ENCODE data around the gene MIA3. TPM values are rescaled to one million over a fixed set of nuclear protein-coding genes. Genes with fewer than 3 reads are reported as not detected.

MIA3 gene
- total and polyA plus RNA-seq, 8 donors, result 26.9 to 59.7 (median 45.7) TPM

GRCh38 chr1:222589462-222590302, 28.2 kb upstream of the MIA3 start, which contains the start of gene TAF1A:
Gene TAF1A (minus strand): TSS chr1:222589933.
- peak within 1 kb of the TSS; percentile 56 to 86 (median 74) for H3K27ac ChIP-seq
- H3K4me3 ChIP-seq, result peak within 1 kb of the TSS; percentile 11 to 52 (median 44)
- H3K4me1 ChIP-seq, result peaks cover 0 to 29% (median 18%) of the 10 kb centered on the region in 3 donors
- intact Hi-C loops (cut with DNase I), result no loop called here
- no peaks in the 10 kb centered on the region for H3K9me3 ChIP-seq
- TF ChIP-seq CTCF (IDR thresholded peaks at IDR 0.05), result no peak
- peak; percentile 83 to 94 (median 86) for DNase-seq
- 0 to 1% methylated on average over 41 of the region's 41 CpGs for WGBS, 2 donors
- no peaks in the 10 kb centered on the region for H3K27me3 ChIP-seq
- ATAC-seq, result peak; percentile 98 to 99 (median 99)
- no peaks in the 10 kb centered on the region for H3K36me3 ChIP-seq
- peak; percentile 45 for FAIRE-seq

- Histone ChIP-seq H3K36me3 (no peaks in the 10 kb centered on the region), H3K4me3 (no peak overlapping the region), H3K27me3 (no peaks in the 10 kb centered on the region), H3K4me1 (peaks cover 0 to 18% (median 9%) of the 10 kb centered on the region in 3 donors), H3K9me3 (no peaks in the 10 kb centered on the region), H3K27ac (no peak overlapping the region)
- ATAC-seq, result no peak
- TF ChIP-seq CTCF (IDR thresholded peaks at IDR 0.05), result no peak
- FAIRE-seq, result no peak
- no peak for DNase-seq
- whole genome bisulfite sequencing, 2 donors, result 79 to 86% methylated on average over 3 of the region's 3 CpGs
- intact Hi-C loops (cut with DNase I), result no loop called here
These were observed 25.7 kb upstream of the MIA3 start for GRCh38 chr1:222592171-222592570.

- no peak for TF ChIP-seq CTCF (IDR thresholded peaks at IDR 0.05)
- DNase-seq (no peak), FAIRE-seq (no peak)
These were observed 23.1 kb upstream of the MIA3 start for GRCh38 chr1:222594789-222595188.

GRCh38 chr1:222596696-222597095, 21.2 kb upstream of the MIA3 start:
- FAIRE-seq, result no peak
- Histone ChIP-seq H3K4me3 (no peak overlapping the region), H3K27ac (no peak overlapping the region), H3K9me3 (no peaks in the 10 kb centered on the region), H3K4me1 (peaks cover 0 to 6% (median 0%) of the 10 kb centered on the region in 3 donors), H3K27me3 (no peaks in the 10 kb centered on the region), H3K36me3 (no peaks in the 10 kb centered on the region)
- no peak for DNase-seq
- 74 to 85% methylated on average over 4 of the region's 4 CpGs for WGBS, 2 donors
- no peak for TF ChIP-seq CTCF (IDR thresholded peaks at IDR 0.05)
- intact Hi-C loops (cut with DNase I), result no loop called here
- ATAC-seq, result no peak

More at GRCh38 chr1:222594789-222595188, 23.1 kb upstream of the MIA3 start:
- Histone ChIP-seq H3K9me3 (no peaks in the 10 kb centered on the region), H3K36me3 (no peaks in the 10 kb centered on the region), H3K27ac (no peak overlapping the region), H3K27me3 (no peaks in the 10 kb centered on the region), H3K4me1 (peaks cover 0 to 6% (median 4%) of the 10 kb centered on the region in 3 donors), H3K4me3 (no peak overlapping the region)
- ATAC-seq, result no peak
- WGBS, 2 donors, result 94% methylated on average over 3 of the region's 3 CpGs
- intact Hi-C loops (cut with DNase I), result no loop called here

- intact Hi-C loops (cut with DNase I), result no loop called here
- DNase-seq (no peak), ATAC-seq (peak in 1 of 4 donors; percentile 69), FAIRE-seq (no peak)
- H3K4me1 ChIP-seq, result peaks cover 0 to 6% (median 0%) of the 10 kb centered on the region in 3 donors
- no peak for TF ChIP-seq CTCF (IDR thresholded peaks at IDR 0.05)
- H3K27me3 ChIP-seq, result no peaks in the 10 kb centered on the region
- H3K4me3 ChIP-seq, result no peak overlapping the region
- WGBS, 2 donors, result 14 to 22% methylated on average over 1 of the region's 1 CpG
- no peaks in the 10 kb centered on the region for H3K36me3 ChIP-seq
- no peaks in the 10 kb centered on the region for H3K9me3 ChIP-seq
- H3K27ac ChIP-seq, result no peak overlapping the region
These were observed 17.6 kb upstream of the MIA3 start for GRCh38 chr1:222600281-222600680.

Data from pancreas (tissue), 10 donors.